ENCODE results near the gene OLFM3. TPM values are rescaled to one million over a fixed set of nuclear protein-coding genes. Genes with fewer than 3 reads are reported as not detected.

The OLFM3 gene
- total RNA-seq, 1 donor from 2014 or later = not detected

DNA sequence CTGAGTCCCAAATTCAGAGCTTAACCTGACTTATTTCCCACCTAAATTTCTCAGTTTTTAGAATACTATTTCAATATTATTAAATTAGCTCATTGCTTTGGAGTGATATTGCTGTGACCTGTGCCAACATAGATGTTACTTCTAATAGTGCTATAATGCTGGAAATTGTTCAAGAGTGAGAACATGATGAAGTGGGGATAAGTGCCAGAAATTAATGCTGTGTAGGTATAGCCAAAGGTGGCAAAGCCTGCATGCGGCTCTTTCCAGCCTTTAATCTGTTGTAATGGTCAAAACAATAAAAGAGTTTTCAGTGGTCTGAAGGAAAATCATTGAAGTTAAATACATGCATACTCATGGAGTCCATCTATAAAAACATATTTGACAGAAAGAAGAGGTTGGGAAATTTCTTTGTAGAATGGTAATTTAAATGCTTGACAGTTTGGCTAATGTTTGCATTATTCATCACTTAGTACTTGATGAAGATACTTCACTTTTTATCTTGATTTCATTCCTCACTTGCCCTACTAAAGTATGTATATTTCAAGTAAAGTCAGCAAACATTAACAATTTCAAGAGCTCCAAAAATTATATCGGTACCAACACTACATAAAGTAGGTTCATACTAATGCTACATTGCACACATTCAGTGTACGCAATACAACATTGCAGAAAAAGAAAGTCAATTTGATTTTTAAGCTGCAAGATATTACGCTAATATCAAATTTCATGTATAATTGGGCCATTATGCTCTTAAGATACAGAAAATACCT, 82.1 kb downstream of the OLFM3 start:
- H3K27me3 ChIP-seq (ENCODE audit: low read depth) = no peaks in the 10 kb centered on the region
- TF ChIP-seq, protein P1, sequence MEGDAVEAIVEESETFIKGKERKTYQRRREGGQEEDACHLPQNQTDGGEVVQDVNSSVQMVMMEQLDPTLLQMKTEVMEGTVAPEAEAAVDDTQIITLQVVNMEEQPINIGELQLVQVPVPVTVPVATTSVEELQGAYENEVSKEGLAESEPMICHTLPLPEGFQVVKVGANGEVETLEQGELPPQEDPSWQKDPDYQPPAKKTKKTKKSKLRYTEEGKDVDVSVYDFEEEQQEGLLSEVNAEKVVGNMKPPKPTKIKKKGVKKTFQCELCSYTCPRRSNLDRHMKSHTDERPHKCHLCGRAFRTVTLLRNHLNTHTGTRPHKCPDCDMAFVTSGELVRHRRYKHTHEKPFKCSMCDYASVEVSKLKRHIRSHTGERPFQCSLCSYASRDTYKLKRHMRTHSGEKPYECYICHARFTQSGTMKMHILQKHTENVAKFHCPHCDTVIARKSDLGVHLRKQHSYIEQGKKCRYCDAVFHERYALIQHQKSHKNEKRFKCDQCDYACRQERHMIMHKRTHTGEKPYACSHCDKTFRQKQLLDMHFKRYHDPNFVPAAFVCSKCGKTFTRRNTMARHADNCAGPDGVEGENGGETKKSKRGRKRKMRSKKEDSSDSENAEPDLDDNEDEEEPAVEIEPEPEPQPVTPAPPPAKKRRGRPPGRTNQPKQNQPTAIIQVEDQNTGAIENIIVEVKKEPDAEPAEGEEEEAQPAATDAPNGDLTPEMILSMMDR (IDR thresholded peaks at IDR 0.05; ENCODE audit: borderline replicate concordance) = no peak
- H3K9me3 ChIP-seq (replicated peaks) = no peaks in the 10 kb centered on the region
- H3K4me3 ChIP-seq = no peak overlapping the region
- H3K4me1 ChIP-seq = peaks cover 24% of the 10 kb centered on the region
- H3K36me3 ChIP-seq = no peaks in the 10 kb centered on the region
- no peak overlapping the region for H3K27ac ChIP-seq (replicated peaks)
- no peak for DNase-seq
- intact Hi-C loops (cut with micrococcal nuclease) = no loop called here

DNA sequence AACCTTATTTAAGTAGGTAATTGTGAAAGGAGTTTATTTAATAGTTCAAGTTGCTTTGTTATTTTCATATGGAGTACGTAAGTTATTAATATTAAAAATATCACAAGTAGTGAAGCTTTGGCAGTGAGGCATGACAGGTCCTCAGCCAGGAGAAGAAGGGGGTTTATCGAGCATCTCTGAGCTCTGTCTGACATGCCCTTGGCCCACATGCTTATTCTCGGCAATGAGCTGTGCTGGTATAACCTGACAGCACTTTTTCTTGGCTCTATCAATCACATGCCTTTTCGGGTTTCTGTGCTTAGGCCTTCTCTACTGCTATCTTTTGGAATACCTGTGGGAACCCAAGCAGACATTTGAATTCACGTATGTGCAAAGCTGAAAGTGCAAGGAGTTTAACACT, 84.8 kb downstream of the OLFM3 start:
- TF ChIP-seq, protein P1 (IDR thresholded peaks at IDR 0.05; ENCODE audit: borderline replicate concordance) = no peak
- Histone ChIP-seq H3K36me3 (no peaks in the 10 kb centered on the region), H3K27me3 (ENCODE audit: low read depth) (no peaks in the 10 kb centered on the region), H3K4me3 (no peak overlapping the region), H3K9me3 (replicated peaks) (no peaks in the 10 kb centered on the region), H3K4me1 (peaks cover 24% of the 10 kb centered on the region), H3K27ac (replicated peaks) (no peak overlapping the region)
- DNase-seq = no peak
- intact Hi-C loops (cut with micrococcal nuclease) = no loop called here

DNA sequence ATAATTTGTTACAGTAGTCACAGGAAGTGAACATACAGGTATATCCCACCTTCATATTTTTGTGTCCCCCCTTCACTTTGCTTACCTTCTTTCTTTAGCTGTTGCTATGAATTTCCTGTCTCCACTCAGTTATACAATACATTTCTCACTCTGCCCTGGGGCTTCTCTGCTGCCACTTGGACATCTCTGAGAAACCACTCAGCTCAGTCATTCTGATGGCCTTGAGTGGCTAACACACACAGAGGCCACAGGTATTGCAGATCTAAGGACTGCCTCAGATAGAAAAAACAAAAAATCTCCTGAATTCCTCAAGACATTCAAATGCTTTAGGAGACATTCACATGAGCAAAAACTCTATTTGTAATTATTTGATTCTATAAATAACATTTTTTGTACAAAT, 87.7 kb downstream of the OLFM3 start:
- DNase-seq = no peak
- intact Hi-C loops (cut with micrococcal nuclease) = no loop called here
- H3K4me3 ChIP-seq = no peak overlapping the region

DNA sequence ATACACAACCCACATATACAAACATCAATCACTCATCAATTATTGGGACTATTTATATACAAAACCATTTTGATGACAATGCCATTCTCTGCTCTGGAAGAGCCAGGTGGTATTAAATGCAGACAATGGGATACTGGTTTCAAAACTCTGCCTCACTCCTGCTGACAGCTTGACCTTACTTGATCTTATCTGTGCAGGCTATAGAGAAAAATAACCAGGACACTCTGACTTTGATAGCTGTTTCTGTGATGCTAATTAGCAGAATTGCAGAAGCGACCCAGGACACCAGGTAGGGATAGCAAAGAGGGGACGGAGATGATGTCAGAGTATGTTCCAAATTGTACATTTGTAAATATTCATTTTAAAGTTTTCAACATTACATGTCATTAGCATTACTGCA, 89.5 kb downstream of the OLFM3 start:
- TF ChIP-seq, protein P1 (IDR thresholded peaks at IDR 0.05; ENCODE audit: borderline replicate concordance) = no peak
- no peaks in the 10 kb centered on the region for H3K36me3 ChIP-seq
- H3K9me3 ChIP-seq (replicated peaks) = no peaks in the 10 kb centered on the region
- peaks cover 9% of the 10 kb centered on the region for H3K4me1 ChIP-seq
- H3K27ac ChIP-seq (replicated peaks) = no peak overlapping the region
- H3K4me3 ChIP-seq = no peak overlapping the region
- intact Hi-C loops (cut with micrococcal nuclease) = no loop called here
- no peak for DNase-seq
- H3K27me3 ChIP-seq (ENCODE audit: low read depth) = no peaks in the 10 kb centered on the region

More for the DNA sequence above, 87.7 kb downstream of the OLFM3 start:
- Histone ChIP-seq H3K27ac (replicated peaks) (no peak overlapping the region), H3K27me3 (ENCODE audit: low read depth) (no peaks in the 10 kb centered on the region), H3K36me3 (no peaks in the 10 kb centered on the region), H3K9me3 (replicated peaks) (no peaks in the 10 kb centered on the region), H3K4me1 (peaks cover 9% of the 10 kb centered on the region)
- TF ChIP-seq, protein P1 (IDR thresholded peaks at IDR 0.05; ENCODE audit: borderline replicate concordance) = no peak

DNA sequence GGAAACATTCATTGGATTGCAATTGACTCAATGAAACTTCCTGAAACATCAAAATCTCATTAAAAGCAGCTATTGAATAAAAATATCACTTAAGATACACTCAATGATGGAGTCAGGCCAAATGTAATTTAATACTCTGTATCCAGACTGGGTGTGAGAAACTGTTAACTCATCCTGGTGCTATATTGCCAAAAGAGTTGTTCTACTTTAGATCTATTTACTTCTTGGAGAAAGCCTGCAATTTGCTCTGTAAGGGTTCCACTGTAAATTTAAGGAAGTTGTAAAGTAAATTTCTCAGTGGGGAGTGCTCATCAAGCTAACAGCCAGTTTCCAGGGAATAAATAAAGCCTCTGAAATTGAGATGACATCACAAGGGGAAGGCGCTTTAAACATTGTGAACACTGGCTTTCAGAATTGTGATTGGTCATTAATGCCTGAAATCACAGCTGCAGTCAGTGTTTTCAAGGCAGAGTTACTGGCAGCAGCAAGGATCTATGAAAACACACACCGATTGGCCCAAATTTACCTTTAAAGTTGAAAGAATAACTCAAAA, 91.4 kb downstream of the OLFM3 start:
- no peaks in the 10 kb centered on the region for H3K36me3 ChIP-seq
- H3K27me3 ChIP-seq (ENCODE audit: low read depth) = no peaks in the 10 kb centered on the region
- no peak overlapping the region for H3K27ac ChIP-seq (replicated peaks)
- H3K4me1 ChIP-seq = no peaks in the 10 kb centered on the region
- TF ChIP-seq, protein P1 (IDR thresholded peaks at IDR 0.05; ENCODE audit: borderline replicate concordance) = no peak
- intact Hi-C loops (cut with micrococcal nuclease) = no loop called here
- H3K9me3 ChIP-seq (replicated peaks) = no peaks in the 10 kb centered on the region
- DNase-seq = no peak
- H3K4me3 ChIP-seq = no peak overlapping the region

Measured in left ventricle myocardium inferior (tissue), 1 donor.